Measurements from ENCODE around the gene OSTM1. TPM values are rescaled to one million over a fixed set of nuclear protein-coding genes. Genes with fewer than 3 reads are reported as not detected.

OSTM1 gene
- total and polyA plus RNA-seq, 10 of the 15 experiments (the other 5 are each of a cell fraction or from before 2014, with no cell fraction given): 3.0 to 17.1 (median 5.8) TPM

DNA sequence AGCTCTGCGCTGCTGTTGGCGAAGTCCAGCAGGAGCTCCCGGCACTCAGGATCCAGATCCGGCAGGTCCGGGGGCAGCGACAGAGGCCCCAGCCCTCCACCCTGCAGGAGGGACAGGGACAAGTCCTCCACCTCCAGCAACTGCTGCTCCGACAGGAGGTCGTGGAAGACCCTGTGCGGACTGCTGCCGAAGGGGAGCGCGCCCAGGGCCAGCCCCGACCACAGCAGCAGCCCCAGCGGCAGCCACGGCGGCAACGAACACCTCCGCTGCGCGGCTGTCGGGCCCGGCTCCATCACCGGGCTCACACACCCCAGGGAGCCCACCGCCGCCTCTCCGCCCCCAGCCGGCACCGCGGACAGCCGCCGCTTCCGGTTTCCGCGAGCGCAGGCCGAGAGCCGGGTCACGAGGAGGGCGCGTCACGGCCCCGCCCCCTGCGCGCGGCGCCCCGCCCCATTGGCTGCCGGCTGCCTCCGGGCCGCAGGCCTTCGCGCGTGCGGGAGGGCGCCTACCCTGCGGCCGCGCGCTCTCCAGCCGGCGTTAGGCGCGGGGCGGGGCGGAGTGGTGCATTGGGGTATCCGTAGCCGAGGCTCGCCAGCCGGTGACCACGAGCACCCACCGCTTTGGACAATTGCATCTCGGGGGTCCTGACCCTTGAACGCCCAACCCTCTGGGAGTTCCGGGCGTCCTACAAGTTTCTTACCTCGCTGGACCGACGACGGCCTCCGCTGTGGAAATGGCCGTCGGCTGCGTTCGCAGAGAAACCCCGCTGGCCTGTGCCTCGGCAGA, at the start of gene OSTM1 (continued):
- TF ChIP-seq, protein P1, sequence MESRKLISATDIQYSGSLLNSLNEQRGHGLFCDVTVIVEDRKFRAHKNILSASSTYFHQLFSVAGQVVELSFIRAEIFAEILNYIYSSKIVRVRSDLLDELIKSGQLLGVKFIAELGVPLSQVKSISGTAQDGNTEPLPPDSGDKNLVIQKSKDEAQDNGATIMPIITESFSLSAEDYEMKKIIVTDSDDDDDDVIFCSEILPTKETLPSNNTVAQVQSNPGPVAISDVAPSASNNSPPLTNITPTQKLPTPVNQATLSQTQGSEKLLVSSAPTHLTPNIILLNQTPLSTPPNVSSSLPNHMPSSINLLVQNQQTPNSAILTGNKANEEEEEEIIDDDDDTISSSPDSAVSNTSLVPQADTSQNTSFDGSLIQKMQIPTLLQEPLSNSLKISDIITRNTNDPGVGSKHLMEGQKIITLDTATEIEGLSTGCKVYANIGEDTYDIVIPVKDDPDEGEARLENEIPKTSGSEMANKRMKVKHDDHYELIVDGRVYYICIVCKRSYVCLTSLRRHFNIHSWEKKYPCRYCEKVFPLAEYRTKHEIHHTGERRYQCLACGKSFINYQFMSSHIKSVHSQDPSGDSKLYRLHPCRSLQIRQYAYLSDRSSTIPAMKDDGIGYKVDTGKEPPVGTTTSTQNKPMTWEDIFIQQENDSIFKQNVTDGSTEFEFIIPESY (IDR thresholded peaks at IDR 0.05): no peak
- no peak for TF ChIP-seq POU2F2 (IDR thresholded peaks at IDR 0.05; ENCODE audit: borderline replicate concordance, low read depth, low read length)
- TF ChIP-seq RAD21 (IDR thresholded peaks at IDR 0.05; ENCODE audit: insufficient read depth, low read depth, low read length): no peak
- TF ChIP-seq EGR1 (IDR thresholded peaks at IDR 0.05; ENCODE audit: borderline replicate concordance in 1 of 2, low read depth in 2 of 2, low read length in 2 of 2): peak in 1 of 2 experiments; percentile 74; a peak in 2 of 3 replicates
- no peak for TF ChIP-seq ZNF592 (IDR thresholded peaks at IDR 0.05)
- peak; percentile 76 for TF ChIP-seq BACH1 (IDR thresholded peaks at IDR 0.05; ENCODE audit: borderline replicate concordance)
- 0 out of 2 replicates have a peak, but pooled peaks have one; percentile 31 for TF ChIP-seq STAT1 (conservative IDR thresholded peaks at IDR 0.05)
- TF ChIP-seq YY1 (IDR thresholded peaks at IDR 0.05; ENCODE audit: low read depth, low read length): peak; percentile 70
- no peak for TF ChIP-seq ZNF274 (IDR thresholded peaks at IDR 0.05; ENCODE audit: insufficient read depth, insufficient read length)
- TF ChIP-seq BRCA1 (IDR thresholded peaks at IDR 0.05; ENCODE audit: low read depth, low read length): no peak
- 0 out of 2 replicates have a peak, but pooled peaks have one; percentile 43 for TF ChIP-seq ZNF207 (IDR thresholded peaks at IDR 0.05; ENCODE audit: borderline replicate concordance)
- TF ChIP-seq, protein P2, sequence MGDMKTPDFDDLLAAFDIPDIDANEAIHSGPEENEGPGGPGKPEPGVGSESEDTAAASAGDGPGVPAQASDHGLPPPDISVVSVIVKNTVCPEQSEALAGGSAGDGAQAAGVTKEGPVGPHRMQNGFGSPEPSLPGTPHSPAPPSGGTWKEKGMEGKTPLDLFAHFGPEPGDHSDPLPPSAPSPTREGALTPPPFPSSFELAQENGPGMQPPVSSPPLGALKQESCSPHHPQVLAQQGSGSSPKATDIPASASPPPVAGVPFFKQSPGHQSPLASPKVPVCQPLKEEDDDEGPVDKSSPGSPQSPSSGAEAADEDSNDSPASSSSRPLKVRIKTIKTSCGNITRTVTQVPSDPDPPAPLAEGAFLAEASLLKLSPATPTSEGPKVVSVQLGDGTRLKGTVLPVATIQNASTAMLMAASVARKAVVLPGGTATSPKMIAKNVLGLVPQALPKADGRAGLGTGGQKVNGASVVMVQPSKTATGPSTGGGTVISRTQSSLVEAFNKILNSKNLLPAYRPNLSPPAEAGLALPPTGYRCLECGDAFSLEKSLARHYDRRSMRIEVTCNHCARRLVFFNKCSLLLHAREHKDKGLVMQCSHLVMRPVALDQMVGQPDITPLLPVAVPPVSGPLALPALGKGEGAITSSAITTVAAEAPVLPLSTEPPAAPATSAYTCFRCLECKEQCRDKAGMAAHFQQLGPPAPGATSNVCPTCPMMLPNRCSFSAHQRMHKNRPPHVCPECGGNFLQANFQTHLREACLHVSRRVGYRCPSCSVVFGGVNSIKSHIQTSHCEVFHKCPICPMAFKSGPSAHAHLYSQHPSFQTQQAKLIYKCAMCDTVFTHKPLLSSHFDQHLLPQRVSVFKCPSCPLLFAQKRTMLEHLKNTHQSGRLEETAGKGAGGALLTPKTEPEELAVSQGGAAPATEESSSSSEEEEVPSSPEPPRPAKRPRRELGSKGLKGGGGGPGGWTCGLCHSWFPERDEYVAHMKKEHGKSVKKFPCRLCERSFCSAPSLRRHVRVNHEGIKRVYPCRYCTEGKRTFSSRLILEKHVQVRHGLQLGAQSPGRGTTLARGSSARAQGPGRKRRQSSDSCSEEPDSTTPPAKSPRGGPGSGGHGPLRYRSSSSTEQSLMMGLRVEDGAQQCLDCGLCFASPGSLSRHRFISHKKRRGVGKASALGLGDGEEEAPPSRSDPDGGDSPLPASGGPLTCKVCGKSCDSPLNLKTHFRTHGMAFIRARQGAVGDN (IDR thresholded peaks at IDR 0.05): peak; percentile 82
- TF ChIP-seq CHD2 (IDR thresholded peaks at IDR 0.05; ENCODE audit: borderline replicate concordance, low read depth, low read length): peak; percentile 45; the same call in 1 of the 2 replicates
- no peak for TF ChIP-seq ASH2L (IDR thresholded peaks at IDR 0.05; ENCODE audit: borderline replicate concordance, low read depth)
- peak; percentile 94 for TF ChIP-seq NKRF (conservative IDR thresholded peaks at IDR 0.05)
